GM19025 (cell line): ENCODE results near the gene SLC7A10.
"Not testable (repeated sequence)": the region's sequence is repeated elsewhere in the genome, so short reads cannot be mapped to it uniquely, and the experiment has no call there.

Source experiments
- ATAC-seq: cut with Tn5 transposase; IDR thresholded peaks from one replicate; pipeline ENCODE4 v1.9.1; 2021; ENCODE audit warnings: mild to moderate bottlenecking, low read depth, moderate library complexity; ENCODE audit not compliant: unreplicated experiment

Gene SLC7A10

GRCh38 chr19:33239223-33239975, 13.7 kb upstream of the SLC7A10 start:
- ATAC-seq = no peak

- no peak for ATAC-seq
Observed at GRCh38 chr19:33238481-33239149, 13.0 kb upstream of the SLC7A10 start.

DNA sequence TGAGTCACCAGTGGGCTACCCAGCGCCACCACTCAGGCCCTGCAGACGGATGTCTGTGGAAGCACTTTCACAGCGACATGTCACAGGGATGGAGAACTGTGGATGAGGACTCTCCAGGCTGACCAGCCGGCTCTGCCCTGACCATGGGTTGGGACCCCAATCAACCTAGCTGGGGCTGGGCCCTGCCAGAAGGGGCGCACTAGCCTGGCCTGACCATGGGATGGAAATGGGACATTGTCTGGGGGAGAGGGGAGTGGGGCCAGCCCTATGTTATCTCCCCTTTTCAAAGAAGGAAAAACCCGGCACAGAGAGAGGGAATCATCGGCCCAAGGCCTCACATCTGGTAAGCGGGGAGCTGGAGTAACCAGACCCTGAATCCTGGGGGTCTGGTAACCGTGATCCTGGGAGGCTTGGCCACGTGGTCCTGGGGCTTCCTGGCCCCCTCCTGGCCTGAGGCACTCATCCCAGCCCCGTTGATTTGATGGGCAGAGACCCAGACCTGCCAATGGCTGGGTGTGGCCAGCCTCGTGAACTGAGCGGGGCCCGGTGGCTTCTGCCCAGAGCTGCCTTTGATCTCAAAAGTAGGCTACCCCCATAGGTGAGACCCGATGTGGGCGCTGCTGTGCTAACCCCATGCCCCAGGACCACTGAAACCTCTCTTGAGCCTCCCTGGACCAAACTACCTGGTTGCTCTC, 11.2 kb upstream of the SLC7A10 start:
- ATAC-seq = no peak

DNA sequence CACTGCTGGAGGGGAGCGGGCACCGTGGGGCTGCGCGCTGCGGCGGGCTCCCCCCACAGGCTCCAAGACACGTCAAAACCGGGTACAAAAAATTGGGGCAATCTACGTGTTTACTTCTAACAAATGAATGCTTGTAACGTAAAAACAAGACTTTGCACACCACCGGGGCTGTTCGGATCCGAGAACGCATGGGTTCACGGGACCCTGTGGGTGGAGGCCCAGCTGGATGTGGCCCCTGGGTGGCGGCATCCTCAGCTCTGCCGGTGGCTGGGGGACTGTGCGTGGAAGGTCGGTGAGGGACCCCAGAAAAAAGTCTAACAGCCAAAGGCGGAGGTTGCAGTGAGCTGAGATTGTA, 10.3 kb upstream of the SLC7A10 start:
- ATAC-seq = no peak

DNA sequence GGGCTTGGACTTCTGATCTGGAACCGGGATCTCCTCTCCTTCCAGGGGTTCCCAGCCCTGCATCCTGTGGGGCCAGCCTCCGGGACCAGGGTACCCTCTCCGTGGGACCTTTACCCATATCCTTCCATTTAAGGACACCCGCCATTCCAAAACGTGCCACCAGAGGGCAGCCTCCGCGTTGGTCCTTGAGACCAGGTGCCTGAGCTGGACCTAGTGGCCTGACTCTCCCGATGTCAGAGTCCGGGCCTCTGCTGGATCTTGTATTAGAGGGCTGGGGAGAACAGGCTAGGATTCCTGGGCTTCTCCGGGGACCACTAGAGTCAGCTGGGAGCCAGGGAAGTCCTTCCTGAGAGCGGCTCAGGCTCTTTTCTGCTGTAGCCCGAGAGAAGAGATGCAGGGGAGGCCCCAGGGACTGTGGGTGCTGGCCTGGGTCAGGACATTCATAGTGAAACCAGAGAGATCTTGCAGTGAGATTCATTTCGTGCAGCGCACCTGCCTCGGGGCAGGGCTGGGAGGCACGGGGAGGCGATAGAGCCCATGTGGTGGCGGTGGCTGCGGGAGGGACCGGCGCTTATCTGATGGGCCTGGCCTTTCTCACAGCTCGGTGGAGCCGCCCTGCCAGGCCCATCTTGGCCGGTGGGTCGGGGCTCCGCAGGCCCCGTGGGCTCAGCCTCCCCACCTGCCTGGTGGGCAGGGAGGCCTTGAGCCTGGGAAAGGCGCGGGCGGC, 9.8 kb upstream of the SLC7A10 start:
- ATAC-seq = peak; percentile 93

GRCh38 chr19:33234736-33235135, 9.1 kb upstream of the SLC7A10 start:
- ATAC-seq = no peak

DNA sequence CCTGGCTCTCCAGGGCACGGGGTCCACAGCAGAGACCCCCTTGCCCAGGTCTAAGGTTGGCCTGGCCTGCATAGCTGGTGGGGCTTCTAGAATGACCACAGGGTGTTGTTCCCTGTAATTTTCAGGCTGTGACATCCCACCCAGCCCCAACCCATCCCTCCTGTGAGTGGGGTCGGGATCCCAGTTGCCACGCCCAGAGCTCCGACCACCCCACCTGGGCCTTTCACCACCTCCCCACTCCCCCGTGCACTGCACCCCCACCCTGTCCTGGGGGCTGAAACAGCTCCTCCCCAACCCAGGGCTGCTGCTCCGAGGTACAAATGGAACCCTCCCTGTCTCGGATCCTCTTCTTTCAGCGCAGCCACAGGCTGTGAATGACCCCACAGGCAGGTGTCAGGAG, 8.4 kb upstream of the SLC7A10 start:
- no peak for ATAC-seq

DNA sequence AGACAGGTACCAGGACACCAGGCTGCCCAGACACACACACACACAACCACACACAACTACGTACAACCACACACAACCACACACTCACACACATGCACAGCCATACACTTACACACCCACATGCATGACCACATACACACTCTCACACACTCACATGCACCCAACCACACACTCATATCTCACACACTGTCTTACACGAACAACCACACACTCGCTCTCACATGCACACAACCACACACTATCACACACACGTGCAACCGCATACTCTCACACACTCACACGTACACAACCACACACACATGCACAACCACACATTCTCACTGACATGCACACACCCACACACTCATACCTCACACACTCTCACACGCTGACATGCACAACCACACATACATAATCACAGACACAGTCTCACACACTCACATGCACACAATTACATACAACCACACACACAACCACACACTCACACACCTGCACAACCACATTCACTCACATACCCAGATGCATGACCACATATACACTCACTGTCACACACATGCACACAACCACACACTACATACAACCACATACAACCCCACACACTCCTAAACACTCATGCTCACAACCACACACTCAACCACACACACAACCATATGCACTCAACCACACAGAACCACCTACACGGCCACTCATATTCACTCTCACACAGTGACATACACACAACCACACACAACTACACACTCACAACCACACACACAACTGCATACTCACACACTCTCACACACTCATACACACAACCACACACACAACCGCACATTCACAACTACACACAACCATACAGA, 7.6 kb upstream of the SLC7A10 start:
- ATAC-seq = no peak

GRCh38 chr19:33232656-33233055, 7.0 kb upstream of the SLC7A10 start:
- no peak for ATAC-seq

- ATAC-seq = no peak
Observed at GRCh38 chr19:33231511-33231910, 5.9 kb upstream of the SLC7A10 start.

GRCh38 chr19:33229962-33230361, 4.3 kb upstream of the SLC7A10 start:
- no peak for ATAC-seq

- no peak for ATAC-seq
Observed at GRCh38 chr19:33227870-33228599, 2.4 kb upstream of the SLC7A10 start.

GRCh38 chr19:33227242-33227650, 1.6 kb upstream of the SLC7A10 start:
- ATAC-seq = no peak

- no peak for ATAC-seq
Observed at GRCh38 chr19:33226550-33227241, 1.0 kb upstream of the SLC7A10 start.

- no peak for ATAC-seq
Observed at GRCh38 chr19:33224694-33225457, 774 bp downstream of the SLC7A10 start.

DNA sequence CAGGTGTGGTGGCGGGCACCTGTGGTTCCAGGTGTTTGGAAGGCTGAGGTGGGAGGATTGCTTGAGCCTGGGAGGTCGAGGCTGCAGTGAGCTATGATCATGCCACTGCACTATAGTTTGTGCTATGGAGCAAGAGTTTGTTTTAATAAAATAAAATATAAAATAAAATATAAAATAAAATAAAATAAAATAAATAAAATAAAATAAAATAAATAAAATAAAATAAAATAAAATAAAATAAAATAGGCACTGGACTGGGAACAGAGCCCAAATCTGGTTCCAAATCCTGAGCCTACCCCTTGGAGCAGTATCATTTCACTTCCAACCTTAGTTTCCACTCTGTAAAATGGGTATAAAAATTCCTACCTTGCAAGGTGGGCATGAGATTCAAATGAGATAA, 3.4 kb downstream of the SLC7A10 start:
- ATAC-seq = not testable (repeated sequence)

GRCh38 chr19:33221638-33222037, 4.0 kb downstream of the SLC7A10 start:
- ATAC-seq = no peak

DNA sequence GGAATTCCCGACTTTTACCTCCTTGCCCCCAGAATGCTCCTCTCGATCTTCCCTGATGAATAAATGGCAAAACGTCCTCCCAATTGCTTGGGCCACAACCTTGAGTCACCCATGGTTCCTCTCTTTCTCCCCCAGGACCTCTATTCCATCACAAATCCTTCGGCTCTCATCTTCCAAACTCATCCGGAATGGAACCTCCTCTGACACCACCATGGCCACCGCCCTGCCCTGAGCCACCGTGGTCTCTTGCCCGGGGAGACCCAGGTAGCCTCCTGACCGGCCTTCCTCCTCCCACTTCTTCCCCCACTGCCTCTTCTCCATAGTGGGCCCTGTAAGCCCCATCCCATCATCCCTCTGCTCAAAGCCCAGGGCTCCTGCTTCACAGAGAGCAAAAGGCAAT, 4.9 kb downstream of the SLC7A10 start:
- ATAC-seq = no peak
